ENCODE data around the gene IQGAP2.

DNA sequence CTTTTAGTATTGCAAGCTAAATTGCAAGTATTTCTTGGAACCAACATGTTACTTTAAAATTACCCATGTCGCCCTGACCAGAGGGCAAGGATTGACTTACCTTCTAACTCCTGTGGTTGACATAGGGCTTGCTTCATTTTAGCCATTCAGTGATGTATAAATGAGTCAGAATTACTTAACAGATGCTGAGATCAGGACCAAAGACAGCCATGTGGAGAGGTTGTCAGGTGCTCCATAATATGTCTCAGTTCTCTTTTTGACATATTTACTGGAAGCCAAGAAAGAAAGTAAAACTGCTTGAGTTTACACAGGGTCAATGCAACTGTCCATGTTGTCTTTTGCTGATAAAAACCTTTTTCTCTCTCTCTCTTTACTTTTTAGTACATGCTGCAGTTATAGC is 186.9 kb downstream of the IQGAP2 start:
- TF ChIP-seq, protein P1, sequence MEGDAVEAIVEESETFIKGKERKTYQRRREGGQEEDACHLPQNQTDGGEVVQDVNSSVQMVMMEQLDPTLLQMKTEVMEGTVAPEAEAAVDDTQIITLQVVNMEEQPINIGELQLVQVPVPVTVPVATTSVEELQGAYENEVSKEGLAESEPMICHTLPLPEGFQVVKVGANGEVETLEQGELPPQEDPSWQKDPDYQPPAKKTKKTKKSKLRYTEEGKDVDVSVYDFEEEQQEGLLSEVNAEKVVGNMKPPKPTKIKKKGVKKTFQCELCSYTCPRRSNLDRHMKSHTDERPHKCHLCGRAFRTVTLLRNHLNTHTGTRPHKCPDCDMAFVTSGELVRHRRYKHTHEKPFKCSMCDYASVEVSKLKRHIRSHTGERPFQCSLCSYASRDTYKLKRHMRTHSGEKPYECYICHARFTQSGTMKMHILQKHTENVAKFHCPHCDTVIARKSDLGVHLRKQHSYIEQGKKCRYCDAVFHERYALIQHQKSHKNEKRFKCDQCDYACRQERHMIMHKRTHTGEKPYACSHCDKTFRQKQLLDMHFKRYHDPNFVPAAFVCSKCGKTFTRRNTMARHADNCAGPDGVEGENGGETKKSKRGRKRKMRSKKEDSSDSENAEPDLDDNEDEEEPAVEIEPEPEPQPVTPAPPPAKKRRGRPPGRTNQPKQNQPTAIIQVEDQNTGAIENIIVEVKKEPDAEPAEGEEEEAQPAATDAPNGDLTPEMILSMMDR (IDR thresholded peaks at IDR 0.05): no peak
- no peak for TF ChIP-seq POLR2A (IDR thresholded peaks at IDR 0.05)
